T-helper 9 cell (primary cell): Measurements from ENCODE around the gene KEAP1.
"Not testable (repeated sequence)": the region's sequence is repeated elsewhere in the genome, so short reads cannot be mapped to it uniquely, and the experiment has no call there.

ENCODE experiments used
- DNase-seq: peaks from one replicate; pipeline ENCODE4 v3.0.0-alpha.2; 2020

The KEAP1 gene

GRCh38 chr19:10491472-10492047 is 11.6 kb downstream of the KEAP1 start:
- DNase-seq, result no peak

DNA sequence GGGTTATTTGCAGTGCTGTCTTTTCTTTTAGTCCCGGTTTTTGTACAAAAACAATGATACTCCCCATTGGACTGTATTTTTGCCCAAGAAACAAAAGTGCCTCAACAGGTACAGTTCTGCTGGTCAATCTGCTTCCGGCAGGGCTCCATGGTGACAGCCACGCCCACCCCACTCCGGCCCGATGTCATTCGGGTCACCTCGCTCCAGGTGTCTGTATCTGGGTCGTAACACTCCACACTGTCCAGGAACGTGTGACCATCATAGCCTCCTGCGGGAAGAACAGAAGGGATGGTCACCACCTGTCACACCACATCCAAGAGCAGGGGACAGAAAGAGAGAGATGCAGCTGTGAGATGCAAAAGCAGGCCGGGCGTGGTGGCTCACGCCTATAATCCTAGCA is 16.6 kb downstream of the KEAP1 start:
- no peak for DNase-seq

DNA sequence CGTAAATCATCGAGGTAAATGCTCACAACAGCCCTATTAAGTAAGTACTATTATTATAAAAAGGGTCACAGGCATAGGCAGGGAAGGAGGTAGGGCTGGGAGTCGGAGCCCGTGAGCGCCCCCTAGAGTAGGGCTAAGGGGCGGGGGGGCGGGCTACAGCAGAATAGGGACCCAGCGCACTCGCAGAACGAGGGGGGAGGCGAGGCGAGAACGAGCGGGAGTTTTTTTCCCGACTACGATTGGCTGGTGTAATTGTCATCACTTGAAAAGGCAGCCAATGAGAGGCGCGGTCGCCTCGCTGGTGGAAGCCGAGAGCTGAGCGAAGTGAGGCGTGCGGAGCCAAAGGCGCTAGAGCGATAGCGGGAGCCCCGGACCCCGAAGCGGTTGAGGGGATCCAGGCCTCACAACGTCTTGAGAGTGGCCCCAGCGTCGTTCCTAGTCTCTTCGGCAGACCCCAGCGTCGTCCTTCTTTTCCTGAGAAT is 24.2 kb downstream of the KEAP1 start:
- DNase-seq, result peak; percentile 89

DNA sequence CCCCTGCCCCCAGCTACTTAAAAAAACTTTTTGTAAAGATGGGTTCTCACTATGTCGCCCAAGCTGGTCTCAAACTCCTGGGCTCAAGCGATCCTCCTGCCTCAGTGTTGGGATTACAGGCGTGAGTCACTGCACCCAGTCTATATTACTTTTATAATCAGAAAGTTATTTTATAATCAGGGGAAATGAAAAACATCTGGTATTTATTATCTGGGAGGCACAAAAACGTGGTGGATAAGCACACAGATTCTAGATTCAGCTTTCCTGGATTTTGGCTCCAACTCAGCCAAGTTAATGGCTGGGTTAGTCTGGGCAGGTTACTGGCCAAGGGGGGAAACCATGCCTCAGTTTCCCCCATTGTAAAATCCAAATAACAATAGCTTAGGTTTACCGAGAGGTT is 24.7 kb downstream of the KEAP1 start:
- DNase-seq, result no peak

DNA sequence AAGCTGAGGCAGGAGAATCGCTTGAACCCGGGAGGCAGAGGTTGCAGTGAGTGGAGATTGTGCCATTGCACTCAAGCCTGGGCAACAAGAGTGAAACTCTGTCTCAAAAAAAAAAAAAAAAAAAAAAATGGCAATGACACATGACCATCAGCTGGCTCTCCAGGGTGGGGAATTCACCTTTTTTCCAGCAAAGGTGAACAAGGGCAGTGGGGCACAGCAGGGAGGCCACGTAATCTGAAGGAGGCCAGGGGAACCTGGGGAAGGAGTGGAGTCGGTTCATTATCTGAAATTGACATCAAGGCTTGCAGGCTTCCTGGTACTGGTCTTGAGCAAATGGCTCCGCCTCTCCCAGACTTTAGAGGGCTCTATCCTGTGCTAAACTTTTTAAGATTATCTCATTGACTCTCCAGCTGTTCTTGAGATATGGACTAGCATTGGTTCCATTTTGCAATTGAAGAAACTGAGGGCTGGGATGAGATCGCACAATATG is 28.1 kb downstream of the KEAP1 start:
- no peak for DNase-seq

DNA sequence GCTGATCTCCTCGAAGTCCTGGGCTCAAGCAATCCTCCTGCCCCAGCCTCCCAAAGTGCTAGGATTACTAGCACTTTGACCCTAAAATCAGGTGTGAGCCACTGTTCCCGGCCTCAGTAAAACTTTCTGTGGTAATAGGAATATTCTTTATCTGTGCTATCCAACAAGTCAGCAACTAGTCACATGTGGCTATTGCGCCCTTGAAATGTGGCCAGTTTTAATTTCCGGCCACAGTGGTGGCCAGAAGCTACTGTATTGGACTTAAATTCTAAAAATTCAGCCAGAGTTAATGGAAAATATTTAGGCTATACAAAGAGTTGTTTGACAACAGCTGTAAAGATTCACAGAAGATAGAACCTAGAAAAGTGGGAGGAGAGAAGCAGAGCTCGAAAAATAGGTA is 30.0 kb downstream of the KEAP1 start:
- DNase-seq, result no peak

- no peak for DNase-seq
Measured at GRCh38 chr19:10471909-10472308, 31.2 kb downstream of the KEAP1 start.

DNA sequence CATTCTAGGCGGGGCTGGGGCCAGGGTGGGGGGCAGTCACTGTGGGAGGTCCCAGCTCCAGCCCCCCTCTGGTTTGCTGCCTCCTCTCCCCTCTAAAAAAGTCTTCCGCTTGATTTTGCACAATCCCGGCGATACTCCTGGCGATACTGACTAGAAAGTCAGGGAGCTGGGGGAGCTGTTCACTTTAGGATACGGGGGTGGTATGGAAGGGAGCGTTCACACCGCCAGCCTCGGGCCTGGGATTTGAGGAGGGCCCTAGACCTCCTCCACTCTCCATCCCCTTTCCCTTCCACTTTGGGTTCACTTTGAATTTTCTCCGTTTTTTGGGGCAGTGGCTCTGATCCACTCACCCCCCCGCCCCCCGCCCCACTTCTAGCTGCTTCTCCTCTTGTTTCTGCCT is 35.0 kb downstream of the KEAP1 start:
- DNase-seq, result no peak

- no peak for DNase-seq
Measured at GRCh38 chr19:10467104-10467706, 36.0 kb downstream of the KEAP1 start.

DNA sequence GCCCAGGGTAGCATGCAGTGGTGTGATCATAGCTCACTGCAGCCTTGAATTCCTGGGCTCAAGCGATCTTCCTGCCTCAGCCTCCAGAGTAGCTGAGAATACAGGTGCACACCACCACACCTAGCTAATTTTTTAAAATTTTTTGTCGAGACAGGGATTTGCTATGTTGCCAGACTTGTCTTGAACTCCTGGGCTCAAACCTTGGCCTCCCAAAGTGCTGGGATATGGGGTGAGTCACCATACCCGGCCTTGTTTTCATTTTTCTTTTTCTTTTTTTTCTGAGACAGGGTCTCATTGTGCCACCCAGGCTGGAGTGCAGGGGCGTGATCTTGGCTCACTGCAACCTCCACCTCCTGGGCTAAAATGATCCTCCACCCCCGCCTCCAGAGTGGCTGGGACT is 38.7 kb downstream of the KEAP1 start:
- no peak for DNase-seq

GRCh38 chr19:10462557-10462956 is 40.6 kb downstream of the KEAP1 start:
- no peak for DNase-seq

GRCh38 chr19:10462042-10462441 is 41.1 kb downstream of the KEAP1 start:
- not testable (repeated sequence) for DNase-seq

GRCh38 chr19:10461047-10461949 is 41.9 kb downstream of the KEAP1 start:
- DNase-seq, result peak; percentile 90

- DNase-seq, result no peak
Measured at GRCh38 chr19:10460714-10461046, 42.5 kb downstream of the KEAP1 start.

DNA sequence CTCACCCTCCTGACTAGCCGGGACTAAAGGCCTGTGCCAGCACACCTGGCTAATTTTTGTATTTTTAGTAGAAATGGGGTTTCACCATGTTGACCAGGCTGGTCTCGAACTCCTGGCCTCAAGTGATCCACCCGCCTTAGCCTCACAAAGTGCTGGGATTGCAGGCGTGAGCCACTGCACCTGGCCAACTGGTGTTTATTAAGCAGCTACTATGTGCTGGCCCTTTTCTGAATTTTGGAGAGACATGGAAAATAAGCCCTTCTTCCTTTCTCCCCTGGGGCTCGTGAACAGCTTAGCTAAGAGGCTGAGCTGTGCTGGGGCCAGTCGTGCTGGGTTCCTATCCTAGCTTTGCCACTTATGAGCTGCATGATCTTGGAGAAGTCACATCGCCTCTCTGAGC is 44.4 kb downstream of the KEAP1 start:
- not testable (repeated sequence) for DNase-seq

GRCh38 chr19:10454267-10454666 is 48.9 kb downstream of the KEAP1 start:
- DNase-seq, result no peak

GRCh38 chr19:10453852-10454251 is 49.3 kb downstream of the KEAP1 start:
- DNase-seq, result no peak

GRCh38 chr19:10452726-10453618 is 50.2 kb downstream of the KEAP1 start:
- DNase-seq, result no peak

GRCh38 chr19:10450853-10451609 is 52.1 kb downstream of the KEAP1 start:
- DNase-seq, result no peak

- DNase-seq, result no peak
Measured at GRCh38 chr19:10450191-10450852, 52.8 kb downstream of the KEAP1 start.

GRCh38 chr19:10449037-10449436 is 54.1 kb downstream of the KEAP1 start:
- DNase-seq, result no peak
